ENCODE results near the gene HCRTR1. TPM values are rescaled to one million over a fixed set of nuclear protein-coding genes. Genes with fewer than 3 reads are reported as not detected.
A peak's percentile ranks its signal among the peaks of the same experiment; 100 is the strongest.

Gene HCRTR1
- total RNA-seq, 4 donors from 2014 or later = 1.6 TPM; not detected in 3

- DNase-seq (ENCODE audit: low spot score) (no peak), ATAC-seq (ENCODE audit: low FRiP score) (no peak)
- no peak for TF ChIP-seq CTCF (IDR thresholded peaks at IDR 0.05)
Observed at GRCh38 chr1:31593136-31593665, 24.3 kb upstream of the HCRTR1 start.

- TF ChIP-seq CTCF (IDR thresholded peaks at IDR 0.05) = peak in 2 of 3 donors; percentile 46 to 65
- DNase-seq (ENCODE audit: low spot score) (peak; percentile 72), ATAC-seq (ENCODE audit: low FRiP score) (peak; percentile 80)
Observed at GRCh38 chr1:31593770-31594632, 23.5 kb upstream of the HCRTR1 start.

GRCh38 chr1:31595836-31596736 is 21.4 kb upstream of the HCRTR1 start:
- DNase-seq (ENCODE audit: low spot score) = no peak
- no peak for ATAC-seq (ENCODE audit: low FRiP score)
- TF ChIP-seq CTCF (IDR thresholded peaks at IDR 0.05) = no peak

DNA sequence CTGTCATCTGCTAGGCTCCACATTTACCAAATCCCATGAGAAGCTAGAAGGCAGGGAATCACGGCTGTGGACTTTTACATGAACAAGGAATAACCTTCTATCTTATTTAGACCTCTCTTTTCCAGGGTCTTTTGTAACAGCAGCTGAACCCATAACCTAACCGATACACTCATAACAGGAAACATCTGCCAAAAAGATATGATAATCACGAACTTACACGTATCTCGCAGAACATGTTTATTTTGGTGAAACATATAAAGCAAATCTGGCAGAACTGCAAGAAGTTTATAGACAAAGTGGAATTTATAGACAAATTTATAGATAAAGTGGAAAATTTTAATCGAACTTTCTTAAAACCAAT is 20.8 kb upstream of the HCRTR1 start:
- DNase-seq (ENCODE audit: low spot score) (no peak), ATAC-seq (ENCODE audit: low FRiP score) (no peak)
- no peak for TF ChIP-seq CTCF (IDR thresholded peaks at IDR 0.05)

GRCh38 chr1:31598980-31599379 is 18.5 kb upstream of the HCRTR1 start:
- no peak for TF ChIP-seq CTCF (IDR thresholded peaks at IDR 0.05)
- DNase-seq (ENCODE audit: low spot score) (no peak), ATAC-seq (ENCODE audit: low FRiP score) (no peak)

DNA sequence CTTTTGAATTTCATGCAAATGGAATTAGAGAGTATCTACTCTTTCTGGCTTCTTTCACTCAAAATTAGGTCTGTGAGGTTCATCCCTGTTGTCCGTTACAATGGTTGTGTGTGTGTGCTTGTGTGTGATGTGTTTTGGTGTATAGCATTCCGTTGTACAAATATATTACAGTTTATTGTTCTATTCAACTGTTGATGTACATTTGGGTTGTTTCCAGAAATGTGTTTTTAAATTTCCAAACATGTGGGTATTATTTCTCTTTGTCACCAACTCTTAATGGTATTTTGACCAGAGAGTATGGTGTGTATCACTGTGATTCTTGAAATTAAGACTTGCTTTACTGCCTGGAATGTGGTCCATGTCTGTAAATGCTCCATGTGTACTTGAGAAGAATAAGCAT is 16.8 kb upstream of the HCRTR1 start:
- TF ChIP-seq CTCF (IDR thresholded peaks at IDR 0.05) = no peak
- no peak for ATAC-seq (ENCODE audit: low FRiP score)
- no peak for DNase-seq (ENCODE audit: low spot score)

All from omental fat pad (tissue), 4 donors.